ENCODE measurements around the gene SMIM22.
A peak's percentile ranks its signal among the peaks of the same experiment; 100 is the strongest.
"Not testable (repeated sequence)": the region's sequence is repeated elsewhere in the genome, so short reads cannot be mapped to it uniquely, and the experiment has no call there.

SMIM22 gene

DNA sequence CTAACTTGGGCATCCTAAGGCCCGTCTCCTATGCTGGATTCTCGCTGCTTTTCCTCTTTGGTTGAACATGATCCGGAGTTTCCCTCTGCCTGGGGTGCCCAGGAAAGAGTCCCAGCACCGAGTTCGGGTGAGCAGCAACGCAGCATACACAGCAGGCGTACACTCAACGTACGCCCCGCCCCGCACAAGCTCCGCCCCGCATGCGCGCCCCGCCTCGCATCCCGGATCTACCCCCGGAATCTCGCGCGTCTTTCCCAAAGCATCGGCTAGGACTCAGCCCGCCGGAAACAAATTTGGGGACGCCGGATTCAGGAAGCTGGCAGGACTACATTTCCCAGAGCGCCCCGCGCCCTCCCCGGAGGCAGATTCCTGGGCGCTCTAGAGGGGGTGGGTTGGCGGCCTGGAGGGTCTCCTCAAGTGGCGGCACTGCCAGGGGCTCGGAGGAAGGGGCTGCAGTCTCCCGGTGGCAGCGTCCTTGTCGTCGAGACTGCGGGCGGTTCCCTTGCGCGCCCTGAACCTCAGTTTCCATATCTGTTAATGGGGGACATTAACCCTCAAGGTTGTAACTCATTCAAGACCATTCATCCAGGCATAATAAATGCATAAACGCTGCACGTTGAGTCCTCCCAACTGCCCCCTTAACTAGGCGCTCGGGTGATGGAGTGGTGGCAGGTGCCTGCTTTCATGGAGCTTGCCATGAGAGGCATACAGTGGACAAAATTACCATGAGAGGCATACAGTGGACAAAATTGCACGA, 26.4 kb upstream of the SMIM22 start:
- FAIRE-seq (peak; percentile 72), DNase-seq (ENCODE audit: insufficient read length, low spot score) (peak; percentile 97)

DNA sequence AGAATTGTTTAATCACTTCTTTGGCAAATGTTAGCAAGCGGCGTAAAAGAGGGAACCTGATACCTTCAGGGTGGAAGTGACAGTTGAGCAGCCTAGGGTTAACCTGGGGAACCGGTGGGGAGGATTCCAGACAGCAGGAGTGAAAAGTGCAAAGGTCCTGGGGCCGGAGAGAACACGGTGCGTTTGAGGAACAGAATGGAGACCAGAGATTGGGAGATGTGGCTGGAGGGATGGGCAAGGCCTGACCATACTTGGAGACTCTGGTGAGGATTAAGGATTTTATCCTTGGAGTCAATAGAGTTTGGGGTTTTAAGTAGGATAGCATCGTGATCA, 25.9 kb upstream of the SMIM22 start:
- FAIRE-seq: no peak
- no peak for DNase-seq (ENCODE audit: insufficient read length, low spot score)

GRCh38 chr16:4771646-4772045, 23.5 kb upstream of the SMIM22 start:
- FAIRE-seq (no peak), DNase-seq (ENCODE audit: insufficient read length, low spot score) (no peak)

- DNase-seq (ENCODE audit: insufficient read length, low spot score) (no peak), FAIRE-seq (no peak)
Observed at GRCh38 chr16:4772351-4772750, 22.8 kb upstream of the SMIM22 start.

DNA sequence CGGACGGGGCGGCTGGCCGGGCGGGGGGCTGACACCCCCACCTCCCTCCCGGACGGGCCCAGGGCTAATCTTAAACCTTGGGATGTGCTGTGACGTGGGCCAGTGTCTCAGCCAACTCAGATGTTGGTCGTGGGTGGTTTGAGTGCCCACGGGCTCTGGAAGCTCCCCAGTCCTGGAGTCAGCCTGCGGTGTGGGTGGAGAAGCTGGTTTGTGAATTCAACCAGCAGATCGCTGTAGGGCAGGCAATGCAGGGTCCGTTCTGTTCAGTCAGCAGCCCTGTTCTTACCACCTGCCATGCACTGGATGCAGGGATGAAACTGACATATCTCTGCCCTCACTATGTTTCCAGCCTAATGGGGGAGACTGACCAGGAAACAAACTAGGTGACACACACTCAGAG, 20.2 kb upstream of the SMIM22 start:
- FAIRE-seq: no peak
- DNase-seq (ENCODE audit: insufficient read length, low spot score): no peak

DNA sequence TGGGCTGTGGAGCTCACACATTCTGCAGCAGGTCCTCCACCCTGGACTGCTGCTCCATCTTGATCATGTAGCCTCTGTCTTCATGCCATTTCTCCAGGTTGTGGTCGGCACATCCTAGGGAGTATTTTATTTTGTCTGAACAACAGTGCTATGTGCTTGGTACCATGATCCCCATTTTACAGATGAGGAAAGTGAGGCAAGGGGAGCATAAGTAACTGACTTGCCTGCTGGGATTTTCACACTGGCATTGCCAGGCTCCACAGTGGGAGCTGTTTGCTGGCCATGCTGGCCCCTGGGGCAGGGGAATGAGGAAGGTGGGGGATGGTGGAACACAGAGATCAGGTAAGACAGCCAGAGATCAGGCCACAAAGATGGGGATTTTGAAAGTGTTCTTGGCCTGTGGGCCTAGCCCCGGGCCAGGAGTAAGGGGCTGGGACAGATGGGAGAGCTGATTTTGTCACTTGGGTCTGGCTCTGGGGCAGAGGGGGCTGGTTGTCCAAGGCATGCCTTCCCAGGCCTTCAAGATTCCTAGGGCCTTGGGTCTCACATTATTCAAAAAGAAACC, 18.9 kb upstream of the SMIM22 start:
- no peak for DNase-seq (ENCODE audit: insufficient read length, low spot score)

DNA sequence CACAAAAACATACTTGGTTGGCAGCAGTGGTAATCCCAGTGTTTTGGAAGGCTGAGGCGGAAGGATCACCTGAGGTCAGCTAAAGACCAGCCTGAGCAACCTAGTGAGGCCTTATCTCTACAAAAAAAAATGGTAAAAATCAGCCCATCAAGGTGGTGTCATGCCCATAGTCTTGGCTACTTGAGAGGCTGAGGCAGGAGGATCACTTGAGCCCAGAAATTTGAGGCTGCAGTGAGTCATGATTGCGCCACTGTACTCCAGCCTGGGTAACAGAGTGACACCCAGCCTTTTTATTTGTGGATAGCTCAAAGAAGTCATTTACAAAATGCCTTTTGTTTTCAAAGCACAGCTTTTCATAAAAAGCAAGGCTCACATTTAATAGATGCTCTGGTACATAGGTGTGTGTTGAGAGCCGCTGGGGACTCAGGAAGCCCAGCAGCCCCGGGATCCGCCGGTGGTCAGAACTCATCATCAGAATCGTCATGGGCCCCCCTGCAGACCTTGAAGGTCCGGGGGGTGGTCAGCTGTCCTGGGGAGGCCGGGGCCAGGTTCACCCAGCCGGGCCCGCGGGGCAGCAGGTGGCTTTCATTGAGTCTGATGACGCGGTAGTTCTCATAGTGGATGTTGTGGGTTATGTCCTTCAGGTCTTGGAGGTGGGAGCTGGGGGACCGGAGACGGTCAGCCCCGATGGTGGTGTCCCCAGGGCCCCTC, 17.7 kb upstream of the SMIM22 start:
- FAIRE-seq: no peak

More for the DNA sequence above, 18.9 kb upstream of the SMIM22 start:
- FAIRE-seq: no peak

DNA sequence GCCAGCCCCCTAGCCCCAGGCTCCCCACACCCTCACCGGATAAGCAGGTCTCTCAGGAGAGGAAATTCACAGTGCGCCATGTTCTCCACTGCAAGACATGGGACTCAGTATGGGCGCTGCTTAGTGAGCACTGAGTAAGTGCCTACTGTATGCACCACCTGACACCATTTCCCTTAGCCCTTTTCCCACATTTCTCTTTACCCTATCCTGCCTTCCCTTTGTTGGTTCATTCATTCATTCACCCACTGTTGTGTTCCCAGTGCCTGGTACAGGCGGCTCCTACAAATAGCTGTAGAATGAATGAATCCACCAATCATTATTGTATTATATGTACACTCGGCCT, 17.1 kb upstream of the SMIM22 start:
- DNase-seq (ENCODE audit: insufficient read length, low spot score): no peak
- no peak for FAIRE-seq

More for the DNA sequence above, 17.7 kb upstream of the SMIM22 start:
- DNase-seq (ENCODE audit: insufficient read length, low spot score): no peak

- DNase-seq (ENCODE audit: insufficient read length, low spot score) (no peak), FAIRE-seq (no peak)
Observed at GRCh38 chr16:4780235-4780634, 14.9 kb upstream of the SMIM22 start.

- no peak for FAIRE-seq
- no peak for DNase-seq (ENCODE audit: insufficient read length, low spot score)
Observed at GRCh38 chr16:4783251-4783950, 11.8 kb upstream of the SMIM22 start.

DNA sequence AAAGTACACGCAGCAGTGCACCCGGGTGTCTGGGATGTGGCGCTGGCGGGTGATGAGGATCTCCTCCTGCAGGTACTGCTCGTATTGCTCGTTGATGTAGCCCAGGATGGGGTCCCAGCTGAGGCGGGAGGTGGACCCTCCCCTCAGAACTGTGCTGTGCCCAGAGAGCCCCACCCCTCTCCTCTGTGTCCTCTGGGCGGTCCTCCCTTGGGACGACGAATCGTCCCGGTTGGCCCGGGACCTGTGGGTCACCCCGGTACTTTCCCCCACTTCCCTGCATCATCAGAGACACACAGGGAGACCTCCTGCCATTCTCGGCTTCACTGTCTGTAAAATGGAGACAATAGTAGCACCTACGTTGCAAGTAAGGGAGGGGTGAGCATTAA, 11.2 kb upstream of the SMIM22 start:
- no peak for DNase-seq (ENCODE audit: insufficient read length, low spot score)

GRCh38 chr16:4784444-4784987, 10.7 kb upstream of the SMIM22 start:
- DNase-seq (ENCODE audit: insufficient read length, low spot score): not testable (repeated sequence)

More for the DNA sequence above, 11.2 kb upstream of the SMIM22 start:
- FAIRE-seq: no peak

DNA sequence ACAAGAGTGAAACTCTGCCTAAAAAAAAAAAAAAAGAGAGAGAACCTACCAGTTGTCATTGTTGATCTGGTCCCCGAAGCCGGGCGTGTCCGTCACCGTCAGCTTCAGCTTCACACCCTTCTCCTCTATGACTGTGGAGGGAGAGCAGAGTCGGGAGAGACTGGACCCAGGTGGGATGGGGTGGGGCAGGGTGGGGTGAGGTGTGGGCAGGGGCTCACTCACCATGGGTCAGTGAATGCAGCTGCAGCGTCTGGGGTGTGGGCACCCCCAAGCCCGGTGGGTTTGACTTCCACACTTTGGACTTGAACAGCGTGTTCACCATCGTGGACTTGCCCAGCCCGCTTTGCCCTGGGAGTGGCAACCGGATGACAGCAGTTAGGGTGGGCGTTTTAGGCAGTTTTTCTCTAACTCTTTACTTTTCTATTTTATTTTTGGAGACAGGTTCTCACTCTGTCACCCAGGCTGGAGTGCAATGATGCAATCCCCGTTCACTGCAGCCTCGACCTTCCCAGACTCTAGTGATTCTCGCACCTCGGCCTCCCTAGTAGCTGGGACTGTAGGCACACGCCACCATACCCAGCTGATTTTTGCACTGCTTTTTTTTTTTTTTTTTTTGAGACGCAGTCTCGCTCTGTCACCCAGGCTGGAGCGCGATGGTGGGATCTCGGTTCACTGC, 9.3 kb upstream of the SMIM22 start:
- DNase-seq (ENCODE audit: insufficient read length, low spot score) (no peak), FAIRE-seq (no peak)

More at GRCh38 chr16:4784444-4784987, 10.7 kb upstream of the SMIM22 start:
- not testable (repeated sequence) for FAIRE-seq

- no peak for FAIRE-seq
Observed at GRCh38 chr16:4787068-4787467, 8.1 kb upstream of the SMIM22 start.

GRCh38 chr16:4787627-4788482, 7.3 kb upstream of the SMIM22 start, which contains the start of gene SEPTIN12:
Gene SEPTIN12 (minus strand): TSS chr16:4788345. CDS start chr16:4787645, 700 bp downstream.
- DNase-seq (ENCODE audit: insufficient read length, low spot score) (no peak), FAIRE-seq (no peak)

More at GRCh38 chr16:4787068-4787467, 8.1 kb upstream of the SMIM22 start:
- DNase-seq (ENCODE audit: insufficient read length, low spot score): no peak

DNA sequence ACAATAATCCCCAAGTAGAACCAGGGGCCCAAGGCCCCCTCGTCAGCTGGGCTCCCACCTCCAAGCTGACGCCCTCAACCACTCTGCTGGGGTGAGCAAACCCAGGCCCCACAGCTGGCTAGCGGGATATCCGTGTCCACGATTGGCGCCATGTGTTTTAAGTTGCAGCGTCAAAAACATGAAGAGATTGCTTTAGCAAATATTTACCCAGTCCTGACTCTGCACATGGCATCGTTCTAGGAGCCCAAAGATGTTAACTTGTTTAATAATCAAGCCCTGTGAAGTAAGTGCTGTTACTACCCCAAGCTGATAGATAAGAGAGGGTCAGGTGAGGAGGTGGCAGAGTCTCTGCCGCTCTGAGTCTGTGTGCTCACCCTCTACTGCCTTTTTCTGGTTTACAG, 6.7 kb upstream of the SMIM22 start:
- no peak for DNase-seq (ENCODE audit: insufficient read length, low spot score)
- FAIRE-seq: no peak

DNA sequence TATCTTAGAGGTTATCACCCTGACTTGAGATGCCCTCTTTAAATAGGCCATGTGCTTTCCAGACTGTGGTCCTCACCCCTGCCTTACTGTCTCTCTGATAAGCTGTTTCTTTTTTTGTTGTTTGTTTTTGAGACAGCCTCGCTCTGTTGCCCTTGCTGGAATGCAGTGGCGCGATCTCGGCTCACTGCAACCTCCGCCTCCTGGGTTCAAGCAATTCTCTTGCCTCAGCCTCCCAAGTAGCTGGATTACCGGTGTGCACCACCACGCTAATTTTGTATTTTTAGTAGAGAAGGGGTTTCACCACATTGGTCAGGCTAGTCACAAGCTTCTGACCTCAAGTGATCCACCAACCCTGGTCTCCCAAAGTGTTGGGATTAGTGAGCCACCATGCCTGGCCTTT, 6.3 kb upstream of the SMIM22 start:
- no peak for DNase-seq (ENCODE audit: insufficient read length, low spot score)
- no peak for FAIRE-seq

DNA sequence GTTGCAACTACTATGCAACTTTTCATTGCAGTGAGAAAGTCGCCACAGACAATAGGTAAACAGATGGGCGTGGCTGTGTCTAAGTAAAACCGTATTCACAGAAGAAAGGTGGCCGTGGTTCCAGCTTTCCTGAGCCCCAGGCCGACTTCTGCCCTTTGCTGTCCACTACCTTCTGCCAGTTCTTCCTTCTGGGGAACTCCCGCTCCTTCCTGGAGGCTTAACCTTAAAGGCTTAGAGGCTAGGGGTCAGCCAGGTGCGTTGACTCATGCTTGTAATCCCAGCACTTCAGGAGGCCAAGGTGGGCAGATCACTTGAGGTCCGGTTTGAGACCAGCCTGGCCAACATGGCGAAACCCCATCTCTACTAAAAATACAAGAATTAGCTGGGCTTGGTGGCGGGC, 4.9 kb upstream of the SMIM22 start:
- DNase-seq (ENCODE audit: insufficient read length, low spot score) (no peak), FAIRE-seq (no peak)

DNA sequence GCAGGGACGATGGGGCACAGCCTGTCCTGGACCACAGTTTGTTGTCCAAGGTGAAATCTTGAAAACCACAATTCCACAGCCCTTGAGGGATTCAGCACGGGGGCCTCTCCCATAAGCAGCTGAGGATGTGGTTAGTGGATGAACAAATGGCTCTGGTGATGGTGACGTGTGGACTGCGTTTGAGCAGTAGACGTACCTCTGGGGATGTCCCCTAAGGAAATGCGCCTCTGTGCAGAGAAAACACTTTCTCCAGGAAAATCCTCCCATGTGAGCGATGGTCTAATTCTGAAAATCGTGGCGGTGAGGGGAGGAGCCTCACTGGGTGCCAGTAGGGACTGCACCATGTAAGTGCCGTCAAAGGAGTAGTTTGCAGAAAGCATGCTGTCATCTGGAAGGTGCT, 4.3 kb upstream of the SMIM22 start:
- no peak for DNase-seq (ENCODE audit: insufficient read length, low spot score)
- FAIRE-seq: no peak

Measured in HTR-8/SVneo (cell line).